Osteocyte (in vitro differentiated cells): ENCODE measurements around the gene IP6K1. TPM values are rescaled to one million over a fixed set of nuclear protein-coding genes. Genes with fewer than 3 reads are reported as not detected.
"Not testable (repeated sequence)": the region's sequence is repeated elsewhere in the genome, so short reads cannot be mapped to it uniquely, and the experiment has no call there.

ENCODE experiments used
- DNase-seq: peaks from one replicate; pipeline ENCODE4 v3.0.0; 2021; ENCODE audit warnings: mixed read lengths; ENCODE audit not compliant: unreplicated experiment; ENCODE audit errors: extremely low spot score
- H3K27ac Mint-ChIP-seq: one replicate; pipeline ENCODE4 v1.8.0; 2021; ENCODE audit warnings: mild to moderate bottlenecking, mixed read lengths; ENCODE audit not compliant: unreplicated experiment
- H3K27me3 Mint-ChIP-seq: one replicate; pipeline ENCODE4 v1.8.0; 2021; ENCODE audit warnings: mixed read lengths; ENCODE audit not compliant: unreplicated experiment
- H3K36me3 Mint-ChIP-seq: one replicate; pipeline ENCODE4 v1.8.0; 2021; ENCODE audit warnings: mixed read lengths; ENCODE audit not compliant: unreplicated experiment
- H3K4me1 Mint-ChIP-seq: one replicate; pipeline ENCODE4 v1.8.0; 2021; ENCODE audit warnings: mixed read lengths; ENCODE audit not compliant: unreplicated experiment
- H3K4me3 Mint-ChIP-seq: one replicate; pipeline ENCODE4 v1.8.0; 2021; ENCODE audit warnings: mild to moderate bottlenecking, moderate library complexity, mixed read lengths; ENCODE audit not compliant: unreplicated experiment
- H3K9me3 Mint-ChIP-seq: one replicate; pipeline ENCODE4 v1.8.0; 2021; ENCODE audit warnings: mixed read lengths; ENCODE audit not compliant: unreplicated experiment
- total RNA-seq: library from RNA; stranded (reverse); gene quantifications from 2 replicates; pipeline ENCODE4 v1.2.1, GENCODE V29; 2021
- TF ChIP-seq, protein P1 (sequence below): fragments of 200-600 bp; sonication (generic); IDR thresholded peaks from 2 replicates; pipeline ENCODE4 v1.5.0; 2021; ENCODE audit warnings: antibody characterized with exemption, mild to moderate bottlenecking, moderate library complexity

The IP6K1 gene
- total RNA-seq, 1 donor from 2014 or later = 66.9 TPM

DNA sequence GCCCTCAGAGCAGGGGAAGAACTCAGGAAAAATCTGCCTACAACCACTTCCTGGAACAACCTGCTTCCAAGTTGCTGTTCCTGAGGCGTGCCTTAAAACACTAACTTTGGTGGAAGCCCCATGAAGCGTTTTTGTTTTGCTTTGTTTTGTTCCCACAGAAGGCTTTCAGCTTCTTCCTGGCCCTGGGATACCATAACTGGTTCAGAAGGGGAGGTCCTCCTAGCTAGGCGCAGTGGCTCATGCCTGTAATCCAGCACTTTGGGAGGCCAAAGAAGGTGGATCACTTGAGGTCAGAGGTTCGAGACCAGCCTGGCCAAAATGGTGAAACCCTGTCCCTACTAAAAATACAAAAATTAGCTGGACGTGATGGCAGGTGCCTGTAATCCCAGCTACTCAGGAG is 1.2 kb upstream of the IP6K1 start:
- Mint-ChIP-seq H3K4me3 (peak overlapping the region; percentile 86), H3K27me3 (no peaks in the 10 kb centered on the region), H3K9me3 (no peaks in the 10 kb centered on the region), H3K36me3 (peaks cover 4% of the 10 kb centered on the region), H3K27ac (peak overlapping the region; percentile 97), H3K4me1 (peaks cover 24% of the 10 kb centered on the region)
- DNase-seq = no peak
- TF ChIP-seq, protein P1, sequence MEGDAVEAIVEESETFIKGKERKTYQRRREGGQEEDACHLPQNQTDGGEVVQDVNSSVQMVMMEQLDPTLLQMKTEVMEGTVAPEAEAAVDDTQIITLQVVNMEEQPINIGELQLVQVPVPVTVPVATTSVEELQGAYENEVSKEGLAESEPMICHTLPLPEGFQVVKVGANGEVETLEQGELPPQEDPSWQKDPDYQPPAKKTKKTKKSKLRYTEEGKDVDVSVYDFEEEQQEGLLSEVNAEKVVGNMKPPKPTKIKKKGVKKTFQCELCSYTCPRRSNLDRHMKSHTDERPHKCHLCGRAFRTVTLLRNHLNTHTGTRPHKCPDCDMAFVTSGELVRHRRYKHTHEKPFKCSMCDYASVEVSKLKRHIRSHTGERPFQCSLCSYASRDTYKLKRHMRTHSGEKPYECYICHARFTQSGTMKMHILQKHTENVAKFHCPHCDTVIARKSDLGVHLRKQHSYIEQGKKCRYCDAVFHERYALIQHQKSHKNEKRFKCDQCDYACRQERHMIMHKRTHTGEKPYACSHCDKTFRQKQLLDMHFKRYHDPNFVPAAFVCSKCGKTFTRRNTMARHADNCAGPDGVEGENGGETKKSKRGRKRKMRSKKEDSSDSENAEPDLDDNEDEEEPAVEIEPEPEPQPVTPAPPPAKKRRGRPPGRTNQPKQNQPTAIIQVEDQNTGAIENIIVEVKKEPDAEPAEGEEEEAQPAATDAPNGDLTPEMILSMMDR = no peak

- DNase-seq = no peak
- Mint-ChIP-seq H3K27me3 (no peaks in the 10 kb centered on the region), H3K4me3 (peak overlapping the region; percentile 86), H3K36me3 (peaks cover 4% of the 10 kb centered on the region), H3K27ac (peak overlapping the region; percentile 97), H3K9me3 (no peaks in the 10 kb centered on the region), H3K4me1 (peaks cover 26% of the 10 kb centered on the region)
- TF ChIP-seq, protein P1 = no peak
These were observed 781 bp upstream of the IP6K1 start for GRCh38 chr3:49787182-49787464.

- Mint-ChIP-seq H3K27ac (peak overlapping the region; percentile 85), H3K27me3 (no peaks in the 10 kb centered on the region), H3K4me3 (peak overlapping the region; percentile 86), H3K36me3 (peaks cover 4% of the 10 kb centered on the region), H3K9me3 (no peaks in the 10 kb centered on the region), H3K4me1 (peaks cover 33% of the 10 kb centered on the region)
- DNase-seq = no peak
- TF ChIP-seq, protein P1 = no peak
These were observed 581 bp downstream of the IP6K1 start for GRCh38 chr3:49785565-49786356.

- not testable (repeated sequence) for H3K9me3 Mint-ChIP-seq, H3K27me3 Mint-ChIP-seq, H3K27ac Mint-ChIP-seq, H3K4me3 Mint-ChIP-seq, DNase-seq, H3K36me3 Mint-ChIP-seq
- peaks cover 51% of the 10 kb centered on the region for H3K4me1 Mint-ChIP-seq
These were observed 4.1 kb downstream of the IP6K1 start for GRCh38 chr3:49782277-49782676.

DNA sequence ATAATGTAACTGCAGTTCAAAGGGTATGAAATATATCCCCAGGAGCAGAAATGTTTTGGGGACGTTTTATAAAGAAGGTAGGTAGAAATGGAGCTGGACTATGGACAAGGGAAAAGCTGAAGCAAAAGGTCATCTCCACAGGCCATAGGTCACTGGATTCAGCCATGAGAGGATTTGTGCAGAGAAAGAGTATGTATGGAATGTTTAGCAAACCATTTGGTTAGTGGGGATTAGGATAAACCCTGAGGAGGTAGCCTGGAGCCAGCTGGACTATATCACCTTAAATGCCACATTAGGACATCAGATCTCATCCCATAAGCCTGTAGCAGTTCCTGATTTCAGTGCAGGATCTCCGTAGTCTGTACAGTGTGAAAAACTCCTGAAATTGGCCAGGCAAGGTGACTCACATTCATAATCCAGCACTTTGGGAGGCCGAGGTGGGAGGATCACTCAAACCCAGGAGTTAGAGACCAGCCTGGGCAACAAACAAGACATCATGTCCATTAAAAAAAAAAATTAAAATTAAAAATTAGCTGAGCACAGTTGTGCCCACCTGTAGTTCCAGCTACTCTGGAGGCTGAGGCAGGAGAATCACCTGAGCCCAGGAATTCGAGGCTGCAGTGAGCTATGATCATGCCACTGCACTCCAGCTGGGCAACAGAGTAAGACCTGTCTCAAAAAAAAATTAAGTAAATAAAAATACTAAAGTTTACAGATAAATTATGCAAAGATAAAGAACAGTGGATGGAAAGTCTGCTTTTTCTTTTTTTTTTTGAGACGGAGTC is 4.7 kb downstream of the IP6K1 start:
- Mint-ChIP-seq H3K36me3 (peaks cover 7% of the 10 kb centered on the region), H3K4me1 (peaks cover 44% of the 10 kb centered on the region), H3K27me3 (no peaks in the 10 kb centered on the region), H3K4me3 (no peak overlapping the region), H3K9me3 (no peaks in the 10 kb centered on the region), H3K27ac (peak overlapping the region; percentile 2)
- DNase-seq = no peak
- TF ChIP-seq, protein P1 = no peak

DNA sequence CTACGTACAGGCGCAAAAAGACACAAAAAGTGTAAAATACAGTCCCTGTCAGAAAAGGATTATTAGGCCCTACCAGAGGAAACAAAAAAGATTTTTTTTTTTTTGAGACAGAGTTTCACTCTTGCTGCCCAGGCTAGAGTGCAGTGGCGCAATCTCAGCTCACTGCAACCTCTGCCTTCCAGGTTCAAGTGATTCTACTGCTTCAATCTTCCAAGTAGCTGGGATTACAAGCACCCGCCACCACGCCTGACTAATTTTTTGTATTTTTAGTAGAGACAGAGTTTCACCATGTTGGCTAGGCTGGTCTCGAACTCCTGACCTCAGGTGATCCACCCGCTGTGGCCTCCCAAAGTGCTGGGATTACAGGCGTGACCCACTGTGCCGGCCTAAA is 5.4 kb downstream of the IP6K1 start:
- not testable (repeated sequence) for H3K4me3 Mint-ChIP-seq, H3K9me3 Mint-ChIP-seq, H3K36me3 Mint-ChIP-seq, DNase-seq, H3K27me3 Mint-ChIP-seq
- H3K27ac Mint-ChIP-seq = peak overlapping the region; percentile 2
- peaks cover 43% of the 10 kb centered on the region for H3K4me1 Mint-ChIP-seq
